Breast epithelium (tissue), 3 donors: ENCODE measurements around the gene B3GALT6.

Experiments used
- CTCF ChIP-seq, 3 donors: fragments of 450-650 bp; IDR thresholded peaks; one replicate each; pipeline ENCODE4 v1.5.1; 2016 to 2017; ENCODE audit warnings: antibody characterized with exemption in 3 of 3, mild to moderate bottlenecking in 3 of 3, moderate library complexity in 3 of 3
- POLR2A ChIP-seq: fragments of 450-650 bp; IDR thresholded peaks from one replicate; pipeline ENCODE4 v1.6.1; 2016; ENCODE audit warnings: antibody characterized with exemption, mild to moderate bottlenecking, moderate library complexity

- TF ChIP-seq CTCF (IDR thresholded peaks at IDR 0.05) = no peak
- TF ChIP-seq POLR2A = no peak
These were observed 29.0 kb upstream of the B3GALT6 start for GRCh38 chr1:1202831-1203560.
